NCI-H2107 treated with DMSO at 0.1 percent for 48 hours (cell line): ENCODE measurements around the gene TLR7.

ENCODE experiments used
- DNase-seq: peaks from one replicate; lab custom pipeline; 2025; ENCODE audit not compliant: unreplicated experiment; lab: John Stamatoyannopoulos, UW

The TLR7 gene

DNA sequence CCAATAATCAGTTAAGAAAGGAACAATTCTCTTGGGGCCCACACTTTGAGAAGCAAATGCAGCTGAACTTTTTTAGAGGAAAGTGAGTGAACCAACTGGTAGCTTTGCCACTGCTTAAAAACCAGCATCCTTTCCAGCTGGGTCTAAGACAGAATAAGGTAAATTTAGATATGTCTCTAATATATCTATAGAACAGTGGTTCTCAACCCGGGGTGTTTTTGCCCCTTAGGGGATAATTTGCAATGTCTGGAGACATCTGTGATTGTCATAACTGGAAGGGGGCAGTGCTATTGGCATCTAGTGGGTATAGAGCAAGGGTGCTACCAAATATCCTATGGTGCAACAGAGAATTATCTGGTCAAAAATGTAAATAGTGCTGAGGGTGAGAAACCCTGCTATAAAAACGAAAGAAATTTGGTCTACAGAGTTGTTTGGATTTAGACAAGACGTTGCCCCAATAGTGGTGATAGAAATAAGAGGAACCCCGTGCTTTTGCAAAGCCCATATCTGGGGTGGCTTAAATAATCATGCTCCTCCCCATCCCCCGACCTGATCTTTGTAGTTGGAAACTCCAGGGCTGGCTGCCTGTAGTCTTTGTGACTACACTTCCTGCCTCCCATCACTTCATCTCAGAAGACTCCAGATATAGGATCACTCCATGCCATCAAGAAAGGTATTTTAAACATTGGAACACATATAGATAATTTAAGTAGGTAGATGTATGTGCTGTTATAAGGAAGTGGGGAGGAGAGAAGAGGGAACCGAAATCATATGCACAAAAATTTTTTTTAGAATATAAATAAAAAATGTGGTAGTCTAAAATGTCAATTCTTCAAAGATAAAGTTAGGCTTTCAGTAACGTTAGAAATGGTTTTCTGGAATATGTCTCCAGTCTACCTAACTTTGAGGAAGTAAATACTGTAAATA is at the start of gene TLR7:
TLR7 (plus strand) TSS at position 622 of the 927 bp plus-strand sequence. CDS start 507 bp downstream, outside the sequence.
- no peak for DNase-seq

DNA sequence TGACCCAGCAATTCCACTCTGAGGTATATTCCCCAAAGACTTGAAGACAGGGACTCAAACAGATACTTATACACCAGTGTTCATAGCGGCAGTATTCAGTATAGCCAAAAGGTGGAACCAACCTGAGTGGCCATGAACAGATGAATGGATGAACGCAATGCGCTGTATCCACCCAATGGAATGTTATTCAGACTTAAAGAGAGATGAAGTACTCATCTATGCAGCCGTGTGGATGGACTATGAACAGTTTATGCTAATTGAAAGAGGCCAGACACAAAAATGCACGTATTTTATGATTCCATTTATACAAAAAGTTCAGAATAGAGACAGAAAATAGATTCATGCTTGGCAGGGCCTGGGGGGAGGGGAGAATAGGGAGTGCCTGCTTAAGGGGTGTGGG is 49.3 kb upstream of the TLR7 start:
- DNase-seq = no peak

DNA sequence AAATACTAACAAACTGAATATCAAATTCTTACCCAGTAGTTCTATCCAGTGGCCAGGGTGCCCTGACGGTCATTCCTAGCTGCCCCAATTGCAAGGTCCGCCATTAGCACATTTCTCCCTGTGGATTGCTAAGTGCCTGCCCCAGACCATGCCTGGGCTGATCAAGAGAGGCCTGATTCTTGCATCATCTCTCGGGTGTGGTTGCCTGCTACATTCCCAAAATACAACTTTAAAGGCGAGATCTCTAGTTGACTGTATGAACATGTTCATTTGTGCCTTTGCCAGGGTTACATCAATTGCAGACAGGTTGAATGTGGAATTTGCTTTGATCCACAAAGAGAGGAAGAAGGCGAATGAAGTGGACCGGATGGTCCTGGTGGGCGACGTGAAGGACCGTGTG is 47.6 kb upstream of the TLR7 start:
- no peak for DNase-seq

DNA sequence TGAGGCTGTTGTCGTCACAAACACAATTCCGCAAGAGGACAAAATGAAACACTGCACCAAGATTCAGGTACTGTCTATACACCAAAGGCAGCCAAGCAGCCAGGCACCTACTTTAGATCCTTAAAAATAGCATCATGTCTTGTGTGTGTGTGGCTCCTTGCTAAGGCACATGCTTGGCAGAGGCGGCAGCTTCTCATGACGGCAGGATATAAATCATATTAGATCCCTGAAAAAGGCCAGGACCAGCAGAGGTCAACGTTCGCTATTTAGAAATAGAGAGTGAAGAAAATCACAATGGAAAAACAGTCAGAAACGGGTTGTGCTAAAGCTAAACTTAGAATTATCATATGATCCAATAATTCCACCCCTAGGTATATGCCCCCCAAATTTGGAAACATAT is 46.1 kb upstream of the TLR7 start:
- no peak for DNase-seq

DNA sequence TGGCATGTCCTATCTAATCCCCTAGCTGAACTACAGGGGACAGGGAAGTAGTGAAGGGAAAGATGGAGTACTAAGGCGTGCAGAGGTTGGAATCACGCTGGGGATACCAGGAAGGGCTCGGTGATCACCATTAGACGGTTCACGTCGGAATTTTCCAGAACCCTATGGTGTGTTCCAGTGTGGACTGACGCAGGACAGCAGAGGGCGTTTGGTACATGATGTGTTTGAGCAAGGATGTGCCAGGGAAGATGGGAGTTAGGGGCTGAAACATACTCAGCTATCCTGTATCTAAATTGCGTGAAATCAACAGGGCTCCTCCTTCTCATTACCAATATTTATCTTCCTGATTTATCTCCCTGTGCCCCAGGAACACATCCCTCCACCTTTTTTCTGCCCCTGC is 41.9 kb upstream of the TLR7 start:
- DNase-seq = no peak

DNA sequence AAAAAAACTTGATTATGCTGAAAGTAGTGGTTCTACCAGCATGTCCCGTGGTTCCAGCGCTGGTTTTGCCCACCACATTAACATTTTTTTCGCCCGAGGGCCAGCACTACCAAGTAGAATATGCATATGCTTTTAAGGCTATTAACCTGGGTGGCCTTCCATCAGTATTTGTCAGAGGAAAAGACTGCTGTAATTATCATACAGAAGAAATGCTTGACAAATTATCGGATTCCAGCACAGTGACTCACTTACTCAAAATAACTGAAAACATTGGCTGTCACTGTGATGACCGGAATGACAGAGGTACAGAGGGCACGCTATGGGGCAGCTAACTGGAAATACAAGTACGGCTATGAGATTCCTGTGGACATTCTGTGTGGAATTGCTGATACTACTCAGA is 41.1 kb upstream of the TLR7 start:
- DNase-seq = no peak

DNA sequence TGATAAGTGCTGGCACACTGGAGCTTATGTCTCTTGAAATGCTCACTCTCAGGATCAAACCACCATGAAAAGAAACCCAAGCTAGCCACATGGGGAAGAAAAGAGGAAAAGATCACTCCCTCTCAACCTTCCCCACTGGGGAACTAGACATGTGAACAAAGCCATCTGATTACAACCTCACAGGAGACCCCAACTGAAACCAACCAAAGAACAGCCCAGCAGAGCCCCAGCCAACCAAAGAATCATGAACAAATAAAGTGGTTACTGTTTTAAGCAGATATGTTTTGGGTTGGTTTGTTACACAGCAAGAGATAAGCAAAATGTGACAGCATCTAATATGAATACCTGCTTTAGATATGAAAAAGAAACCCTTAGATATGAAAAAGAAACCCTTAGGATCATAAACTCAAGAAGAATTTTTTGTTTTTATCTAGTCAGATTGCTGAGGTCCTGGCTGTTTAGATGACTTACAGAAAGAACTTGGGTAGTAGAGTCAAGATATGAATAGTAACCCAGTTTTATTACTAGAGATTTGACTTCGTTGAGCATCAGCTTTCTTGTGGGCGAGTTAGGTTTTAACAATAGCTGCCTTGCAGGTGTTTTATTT is 23.7 kb upstream of the TLR7 start:
- DNase-seq = no peak

DNA sequence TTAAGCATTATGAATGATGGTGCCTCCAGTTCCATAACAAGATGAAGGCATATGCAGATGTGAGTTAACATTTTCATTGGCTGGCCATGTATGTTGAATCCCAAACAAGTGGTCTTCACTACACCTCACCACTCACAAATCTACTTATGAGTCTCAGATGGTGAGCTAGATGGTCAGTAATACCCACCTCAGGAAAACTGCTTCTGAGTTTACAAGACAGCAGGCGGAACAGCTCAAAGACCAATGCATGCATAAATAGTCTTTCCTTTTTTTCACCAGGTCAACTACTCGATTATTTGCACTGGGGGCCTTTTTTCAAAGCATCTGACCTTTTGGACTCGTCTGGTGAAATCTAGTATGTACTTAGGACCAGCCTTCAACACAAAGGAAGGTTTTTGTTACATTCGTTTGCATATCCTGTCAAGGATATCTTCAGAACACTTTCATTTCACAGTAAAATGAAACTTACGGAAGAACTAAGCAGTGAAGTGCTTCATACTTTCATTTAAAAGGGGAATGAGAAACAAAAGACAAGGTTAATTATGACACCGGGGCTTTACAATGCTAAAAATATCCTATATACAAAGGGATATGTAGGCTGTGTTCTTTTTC is 23.1 kb upstream of the TLR7 start:
- no peak for DNase-seq

DNA sequence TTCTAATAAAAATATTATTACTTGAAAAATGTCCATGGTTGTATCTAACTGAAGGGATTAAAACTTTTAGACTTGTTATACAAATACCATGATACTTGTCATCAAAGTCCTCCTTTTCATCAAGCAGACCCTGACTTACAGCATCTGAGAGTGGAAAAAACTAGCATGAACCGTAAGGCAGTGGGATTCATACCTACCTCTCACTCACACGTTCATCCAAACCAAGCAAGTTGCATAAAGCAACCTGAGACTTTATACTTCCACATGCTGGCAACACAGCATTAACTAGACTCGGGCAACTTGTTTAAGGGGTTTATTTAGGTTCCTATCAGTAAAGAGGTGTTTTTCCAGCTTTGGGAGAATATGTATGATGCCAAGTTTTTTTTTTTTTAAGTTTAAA is 22.6 kb upstream of the TLR7 start:
- no peak for DNase-seq

DNA sequence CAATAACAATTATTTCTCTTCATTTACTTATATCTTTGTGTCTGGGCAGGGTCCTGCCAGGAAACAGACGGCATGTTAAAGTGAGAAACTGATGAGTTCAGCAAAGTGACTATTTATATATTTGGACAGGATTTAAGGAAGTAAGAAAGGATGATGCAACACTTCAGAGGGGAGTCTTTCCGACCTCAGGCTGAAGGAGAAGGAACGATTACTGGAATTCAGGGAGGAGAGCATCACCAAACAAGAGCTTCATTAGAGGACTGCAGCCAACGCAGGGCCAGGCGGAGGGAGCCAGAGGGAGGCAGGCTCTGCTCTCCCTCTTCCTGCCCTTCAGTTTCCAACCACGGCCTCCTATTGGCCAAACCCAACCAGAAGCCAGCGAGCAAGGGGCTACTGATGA is 1.5 kb upstream of the TLR7 start:
- DNase-seq = no peak

DNA sequence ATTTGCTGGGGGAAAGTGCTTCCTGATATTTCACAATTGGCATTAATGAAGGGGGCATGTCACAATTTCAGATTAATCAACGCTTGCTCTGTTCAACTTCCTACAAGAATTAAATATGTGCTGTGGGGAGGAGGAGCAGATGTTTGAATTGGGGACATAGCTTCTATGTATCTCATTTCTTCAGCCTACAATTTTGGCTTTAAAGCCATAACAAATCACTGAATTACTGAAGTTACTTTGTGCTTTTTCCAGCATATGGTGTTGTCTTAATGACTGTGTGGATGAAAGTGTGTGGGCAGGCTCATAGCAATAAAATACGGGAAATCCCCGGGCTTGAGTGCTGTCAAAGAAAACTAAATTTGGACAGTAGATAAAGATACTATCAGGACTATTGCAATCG is 813 bp downstream of the TLR7 start:
- DNase-seq = no peak

DNA sequence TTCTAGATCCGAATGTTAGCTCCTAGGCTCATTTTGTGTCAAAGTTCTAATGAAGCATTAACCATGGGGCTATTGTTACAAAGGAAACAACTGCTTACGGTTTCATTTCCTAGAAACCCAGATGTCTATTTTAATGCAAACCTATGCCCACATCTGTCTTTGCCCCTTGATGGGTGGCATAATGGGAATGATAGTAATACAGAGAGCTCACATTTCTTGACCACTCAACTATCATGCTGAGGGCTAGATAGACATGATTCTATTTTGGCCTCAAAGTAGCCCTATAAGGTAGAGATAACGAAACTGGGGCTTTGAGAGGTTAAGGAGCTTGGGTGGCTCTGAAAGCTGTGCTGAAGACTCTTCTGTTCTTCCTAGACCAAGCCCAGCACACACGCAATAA is 1.9 kb downstream of the TLR7 start:
- DNase-seq = no peak

DNA sequence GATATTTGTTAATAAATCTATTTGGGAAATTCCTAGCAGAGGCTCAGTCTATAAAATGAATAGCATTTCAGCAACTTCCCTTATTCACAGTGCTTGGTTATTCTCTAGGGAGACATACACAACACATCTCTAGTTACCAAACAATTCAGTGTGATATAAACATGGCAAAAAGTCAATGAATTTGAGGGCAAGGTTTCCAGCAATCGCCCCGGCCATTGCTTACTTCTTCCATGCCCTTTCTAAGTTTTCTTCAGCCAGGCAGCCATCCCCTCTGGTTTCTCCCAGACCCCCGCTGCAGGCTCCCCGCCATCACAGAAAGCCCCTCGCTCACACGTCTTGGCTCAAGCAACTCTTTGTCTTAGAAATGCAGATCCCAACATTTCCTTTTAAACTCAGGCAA is 4.4 kb downstream of the TLR7 start:
- DNase-seq = no peak

DNA sequence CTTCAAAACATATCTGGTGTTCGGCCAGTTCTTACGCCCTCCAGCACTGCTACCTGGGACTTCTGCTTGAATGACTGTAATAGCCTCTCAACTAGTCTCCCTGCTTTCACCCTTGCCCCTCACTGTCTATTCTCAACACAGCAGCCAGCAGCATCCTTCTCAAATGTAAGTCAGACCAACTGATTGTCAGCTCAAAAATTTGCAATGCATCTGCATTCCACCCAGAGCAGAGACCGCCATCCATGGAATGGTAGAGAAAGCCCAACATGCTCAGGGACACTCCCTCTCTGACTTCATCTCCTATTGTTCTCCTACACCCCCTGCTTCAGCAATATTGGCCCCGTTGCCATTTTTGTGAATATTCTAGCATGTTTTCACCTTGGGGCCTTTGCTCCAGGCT is 5.9 kb downstream of the TLR7 start:
- DNase-seq = no peak

DNA sequence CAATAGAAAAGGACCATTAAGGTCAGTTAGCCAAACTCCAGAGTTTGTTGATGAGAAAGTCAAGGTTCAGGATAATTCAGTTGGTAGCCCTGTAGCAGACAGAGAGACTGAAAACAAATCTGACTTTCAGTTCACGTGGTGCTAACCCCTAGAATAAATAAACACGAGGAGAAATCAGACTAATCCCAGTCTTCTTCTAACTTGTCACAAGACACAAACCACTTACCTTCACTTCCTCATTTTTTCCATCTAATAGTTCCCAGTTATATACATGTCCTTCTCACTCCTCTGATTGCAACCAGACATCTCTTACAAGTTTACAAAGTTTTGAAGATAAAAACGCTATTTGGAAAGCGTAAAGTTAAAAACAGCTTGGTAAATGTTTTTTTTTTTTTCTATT is 7.7 kb downstream of the TLR7 start:
- no peak for DNase-seq

DNA sequence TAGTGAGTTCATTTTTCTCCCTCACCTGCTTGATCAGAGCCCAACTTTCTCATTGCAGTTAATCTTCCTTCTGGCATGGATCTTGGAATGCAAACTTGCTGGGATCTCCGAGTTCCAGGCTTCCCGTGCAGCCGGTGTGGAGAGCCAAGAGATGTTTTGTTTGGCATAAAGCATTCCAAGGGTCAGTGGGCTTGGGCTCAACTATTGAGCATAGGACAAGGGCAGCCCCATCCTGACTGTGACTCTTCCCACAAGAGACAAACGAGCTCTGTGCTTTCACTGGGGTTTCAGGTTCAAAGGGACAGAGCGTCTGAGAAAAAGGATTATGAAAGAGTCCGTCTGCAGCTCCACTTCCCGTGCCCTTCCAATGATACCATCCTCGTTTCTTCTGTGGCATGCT is 10.5 kb downstream of the TLR7 start:
- DNase-seq = no peak

DNA sequence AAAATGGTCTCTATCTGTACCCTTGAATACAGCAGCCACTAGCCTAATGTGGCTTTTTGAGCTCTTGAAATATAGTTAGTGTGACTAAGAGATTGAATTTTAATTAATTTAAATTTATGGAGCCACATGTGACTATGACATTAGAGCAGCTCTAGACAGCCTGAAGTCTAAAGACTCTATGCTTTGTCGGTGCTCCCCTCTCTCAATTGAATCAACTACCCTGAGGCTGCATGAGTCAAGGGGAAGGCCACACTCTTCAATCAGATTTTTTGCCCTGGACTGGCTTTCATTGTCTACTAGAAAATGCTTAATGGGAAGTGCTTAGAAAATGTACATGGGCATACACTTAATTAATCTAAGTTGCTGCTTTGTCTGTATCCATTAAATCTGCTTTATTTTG is 11.7 kb downstream of the TLR7 start:
- no peak for DNase-seq

DNA sequence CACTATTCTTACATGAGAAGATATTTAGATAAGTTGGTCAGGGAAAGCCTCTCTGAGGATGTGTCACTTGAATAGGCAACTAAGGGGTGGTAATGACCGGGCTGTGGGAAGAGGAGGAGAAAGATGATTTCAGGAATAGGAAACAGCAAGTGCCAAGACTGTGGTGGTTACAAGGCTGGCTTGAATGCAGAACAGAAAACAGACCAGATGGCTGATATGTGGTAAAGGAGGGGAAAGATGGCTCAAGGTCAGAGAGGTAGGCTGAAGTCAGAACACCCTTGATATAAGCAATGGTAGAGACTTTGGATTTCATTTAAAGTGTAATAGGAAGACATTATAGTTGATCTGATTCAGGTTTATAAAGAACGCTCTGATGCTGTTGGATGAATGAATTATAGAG is 15.0 kb downstream of the TLR7 start:
- DNase-seq = no peak

DNA sequence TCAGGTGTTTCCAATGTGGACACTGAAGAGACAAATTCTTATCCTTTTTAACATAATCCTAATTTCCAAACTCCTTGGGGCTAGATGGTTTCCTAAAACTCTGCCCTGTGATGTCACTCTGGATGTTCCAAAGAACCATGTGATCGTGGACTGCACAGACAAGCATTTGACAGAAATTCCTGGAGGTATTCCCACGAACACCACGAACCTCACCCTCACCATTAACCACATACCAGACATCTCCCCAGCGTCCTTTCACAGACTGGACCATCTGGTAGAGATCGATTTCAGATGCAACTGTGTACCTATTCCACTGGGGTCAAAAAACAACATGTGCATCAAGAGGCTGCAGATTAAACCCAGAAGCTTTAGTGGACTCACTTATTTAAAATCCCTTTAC is 18.6 kb downstream of the TLR7 start:
- no peak for DNase-seq

DNA sequence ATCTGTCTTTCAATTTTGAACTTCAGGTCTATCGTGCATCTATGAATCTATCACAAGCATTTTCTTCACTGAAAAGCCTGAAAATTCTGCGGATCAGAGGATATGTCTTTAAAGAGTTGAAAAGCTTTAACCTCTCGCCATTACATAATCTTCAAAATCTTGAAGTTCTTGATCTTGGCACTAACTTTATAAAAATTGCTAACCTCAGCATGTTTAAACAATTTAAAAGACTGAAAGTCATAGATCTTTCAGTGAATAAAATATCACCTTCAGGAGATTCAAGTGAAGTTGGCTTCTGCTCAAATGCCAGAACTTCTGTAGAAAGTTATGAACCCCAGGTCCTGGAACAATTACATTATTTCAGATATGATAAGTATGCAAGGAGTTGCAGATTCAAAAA is 19.7 kb downstream of the TLR7 start:
- no peak for DNase-seq

DNA sequence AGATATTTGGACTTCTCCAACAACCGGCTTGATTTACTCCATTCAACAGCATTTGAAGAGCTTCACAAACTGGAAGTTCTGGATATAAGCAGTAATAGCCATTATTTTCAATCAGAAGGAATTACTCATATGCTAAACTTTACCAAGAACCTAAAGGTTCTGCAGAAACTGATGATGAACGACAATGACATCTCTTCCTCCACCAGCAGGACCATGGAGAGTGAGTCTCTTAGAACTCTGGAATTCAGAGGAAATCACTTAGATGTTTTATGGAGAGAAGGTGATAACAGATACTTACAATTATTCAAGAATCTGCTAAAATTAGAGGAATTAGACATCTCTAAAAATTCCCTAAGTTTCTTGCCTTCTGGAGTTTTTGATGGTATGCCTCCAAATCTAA is 20.3 kb downstream of the TLR7 start:
- no peak for DNase-seq

DNA sequence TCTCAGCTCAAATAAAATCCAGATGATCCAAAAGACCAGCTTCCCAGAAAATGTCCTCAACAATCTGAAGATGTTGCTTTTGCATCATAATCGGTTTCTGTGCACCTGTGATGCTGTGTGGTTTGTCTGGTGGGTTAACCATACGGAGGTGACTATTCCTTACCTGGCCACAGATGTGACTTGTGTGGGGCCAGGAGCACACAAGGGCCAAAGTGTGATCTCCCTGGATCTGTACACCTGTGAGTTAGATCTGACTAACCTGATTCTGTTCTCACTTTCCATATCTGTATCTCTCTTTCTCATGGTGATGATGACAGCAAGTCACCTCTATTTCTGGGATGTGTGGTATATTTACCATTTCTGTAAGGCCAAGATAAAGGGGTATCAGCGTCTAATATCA is 20.9 kb downstream of the TLR7 start:
- no peak for DNase-seq
